T-helper 1 cell treated with Interleukin-12 subunit alpha and Interleukin-12 subunit beta and Interleukin-4 antibody, amounts not matched to agents 30 ng/mL and 1 ng/mL, for 36 hours (primary cell): Measurements from ENCODE around the gene PDZRN3. TPM values are rescaled to one million over a fixed set of nuclear protein-coding genes. Genes with fewer than 3 reads are reported as not detected.

Experiments
- intact Hi-C: fragments of 100-400 bp; cut with micrococcal nuclease; formaldehyde crosslinking; loops from one replicate; pipeline ENCODE4 v1.15.1; 2024
- total RNA-seq: library from RNA; stranded (reverse); gene quantifications from 2 replicates; pipeline ENCODE4 v1.2.3, GENCODE V29; 2022

PDZRN3 gene
- total RNA-seq, 1 donor from 2014 or later, result not detected

DNA sequence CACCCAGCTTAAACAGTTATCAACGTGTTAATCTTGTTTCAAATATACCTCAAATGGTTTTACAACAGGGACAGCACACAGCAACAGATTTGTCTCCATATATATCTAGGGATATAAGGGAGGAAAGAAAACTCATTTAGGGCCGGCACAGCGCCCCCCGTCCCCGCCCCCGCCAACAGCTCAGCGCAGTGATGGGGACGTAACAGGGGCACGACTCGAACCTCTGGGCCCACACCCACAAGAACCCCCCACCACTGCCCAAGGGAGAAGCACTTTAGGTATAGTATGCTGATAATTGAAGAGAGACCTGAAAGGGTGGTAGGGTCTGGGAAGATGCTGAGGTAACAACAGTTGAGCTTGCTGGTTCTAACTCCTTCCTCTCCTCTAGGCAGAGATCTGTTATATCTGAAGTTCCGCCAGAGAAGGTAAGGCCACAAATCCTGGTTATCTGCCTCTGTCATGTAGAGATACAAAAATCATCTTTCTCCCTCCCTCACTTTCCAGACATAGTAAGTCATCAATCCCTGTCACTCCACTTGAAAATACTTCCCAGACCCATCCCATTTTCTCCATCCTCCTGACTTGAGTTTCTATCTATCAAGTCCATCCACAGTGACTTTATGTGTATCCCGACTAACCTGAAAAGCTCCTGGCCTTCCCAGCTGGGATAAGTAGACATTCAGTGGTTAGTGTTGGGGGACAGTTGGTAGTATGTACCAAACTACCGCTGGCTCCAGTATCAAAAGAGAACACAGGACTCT lies 126.9 kb downstream of the PDZRN3 start:
- intact Hi-C loops, result no loop called here

GRCh38 chr3:73493543-73494308 lies 131.0 kb downstream of the PDZRN3 start:
- intact Hi-C loops, result no loop called here

GRCh38 chr3:73492186-73492585 lies 132.6 kb downstream of the PDZRN3 start:
- intact Hi-C loops, result no loop called here

- intact Hi-C loops, result no loop called here
Observed at GRCh38 chr3:73491287-73491662, 133.5 kb downstream of the PDZRN3 start.

DNA sequence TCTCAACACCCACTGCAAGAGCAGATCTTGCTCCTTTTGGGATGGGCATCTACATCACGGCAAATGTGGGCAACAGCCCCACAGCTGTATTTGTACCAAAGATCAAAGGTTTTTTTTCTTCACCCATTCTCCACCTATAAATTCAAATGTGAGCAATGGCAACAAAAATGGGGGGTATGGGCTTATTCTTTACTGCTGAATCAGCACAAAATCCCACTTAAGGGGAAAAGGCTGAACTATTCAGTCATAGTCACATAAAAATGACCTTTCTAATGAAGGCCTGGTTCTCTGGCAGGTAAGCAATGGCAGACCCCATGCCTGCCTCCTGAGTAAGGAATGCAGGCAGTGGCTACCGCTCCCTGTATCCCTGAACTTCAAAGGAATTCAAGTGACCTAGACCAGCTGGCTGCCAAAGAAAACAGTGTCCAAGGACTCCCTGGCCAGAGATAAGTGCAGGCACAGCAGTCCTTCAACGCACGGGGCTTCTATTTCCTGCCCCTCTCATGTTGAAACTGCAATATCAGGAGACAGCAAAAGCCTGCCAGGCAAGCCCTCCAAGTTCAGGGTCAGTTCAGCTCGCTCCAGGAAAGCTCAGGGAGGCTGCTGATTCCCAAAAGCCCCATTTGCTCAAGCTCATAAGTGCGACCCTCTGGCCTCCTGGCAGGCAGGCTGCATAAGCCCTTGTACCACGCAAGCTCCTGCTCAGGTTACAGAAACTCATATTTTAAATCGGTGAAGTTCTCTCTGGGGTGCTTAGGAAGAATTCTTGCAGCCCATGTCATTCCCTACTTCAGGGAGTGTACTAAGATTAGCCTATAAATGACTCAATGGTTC lies 134.1 kb downstream of the PDZRN3 start:
- intact Hi-C loops, result no loop called here

DNA sequence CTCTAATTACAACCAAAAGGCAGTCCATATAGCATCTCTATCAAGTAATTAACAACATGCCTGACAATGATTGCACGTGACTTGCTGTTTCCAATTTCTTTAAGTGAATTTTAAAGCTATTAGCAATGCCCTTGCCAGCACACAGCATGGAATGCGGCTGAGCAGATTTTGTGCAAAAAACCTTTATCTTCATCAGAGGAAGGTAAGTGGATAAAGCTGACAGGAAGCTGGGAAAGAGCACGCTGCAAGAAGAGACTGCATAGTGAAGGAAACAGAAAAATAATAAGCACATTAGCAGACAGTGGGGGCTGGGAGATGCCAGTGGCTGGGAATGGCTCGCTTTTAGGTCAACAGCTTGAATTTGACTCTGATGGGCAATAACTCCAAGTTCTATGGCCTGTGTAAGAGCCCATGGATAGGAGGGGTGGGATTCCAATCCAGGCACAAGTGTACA lies 138.8 kb downstream of the PDZRN3 start:
- intact Hi-C loops, result no loop called here

DNA sequence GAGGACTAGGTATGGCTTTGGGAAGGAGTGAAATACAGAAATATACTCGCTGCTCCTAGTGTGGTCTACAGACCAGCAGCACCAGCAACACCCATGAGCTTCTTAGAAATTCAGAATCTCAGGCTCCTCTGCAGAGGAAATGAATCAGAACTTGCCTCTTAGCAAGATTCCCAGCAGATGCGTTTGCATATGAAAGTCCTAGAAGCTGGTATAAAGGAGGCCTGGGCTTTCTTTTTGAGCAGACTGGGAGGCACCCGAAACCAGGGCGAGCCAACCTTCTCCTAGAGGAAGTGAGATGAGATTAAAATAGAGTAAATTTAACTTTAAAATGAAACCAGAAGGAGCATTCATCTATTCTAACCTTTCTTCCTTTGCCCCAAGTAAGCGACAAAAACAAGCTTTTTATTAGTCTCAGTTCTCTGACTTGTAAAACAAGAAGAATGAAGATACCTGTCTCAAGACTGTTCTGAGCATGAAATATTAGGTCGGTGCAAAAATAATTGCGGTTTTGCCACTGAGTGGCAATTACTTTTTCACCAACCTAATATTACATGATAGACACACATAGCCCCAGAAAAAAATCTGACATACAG lies 140.0 kb downstream of the PDZRN3 start:
- intact Hi-C loops, result no loop called here

DNA sequence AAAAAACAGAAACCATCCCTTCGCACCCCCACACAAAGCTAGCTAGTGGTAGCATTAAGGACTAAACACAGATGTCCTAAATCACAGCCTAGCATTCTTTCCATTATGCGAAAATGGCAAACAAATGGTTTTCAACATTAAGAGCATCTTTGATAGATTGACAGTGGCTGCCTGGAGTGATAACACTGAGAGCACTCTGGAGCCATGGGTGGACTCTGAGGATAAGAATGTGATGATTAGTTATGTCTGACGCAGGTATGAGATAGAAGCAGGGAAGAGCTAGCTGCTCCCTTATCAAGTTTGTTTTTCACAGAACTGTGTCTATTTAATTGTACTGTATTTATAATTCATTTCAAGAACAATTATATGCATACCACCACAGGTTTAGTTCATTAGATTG lies 142.9 kb downstream of the PDZRN3 start:
- intact Hi-C loops, result no loop called here

DNA sequence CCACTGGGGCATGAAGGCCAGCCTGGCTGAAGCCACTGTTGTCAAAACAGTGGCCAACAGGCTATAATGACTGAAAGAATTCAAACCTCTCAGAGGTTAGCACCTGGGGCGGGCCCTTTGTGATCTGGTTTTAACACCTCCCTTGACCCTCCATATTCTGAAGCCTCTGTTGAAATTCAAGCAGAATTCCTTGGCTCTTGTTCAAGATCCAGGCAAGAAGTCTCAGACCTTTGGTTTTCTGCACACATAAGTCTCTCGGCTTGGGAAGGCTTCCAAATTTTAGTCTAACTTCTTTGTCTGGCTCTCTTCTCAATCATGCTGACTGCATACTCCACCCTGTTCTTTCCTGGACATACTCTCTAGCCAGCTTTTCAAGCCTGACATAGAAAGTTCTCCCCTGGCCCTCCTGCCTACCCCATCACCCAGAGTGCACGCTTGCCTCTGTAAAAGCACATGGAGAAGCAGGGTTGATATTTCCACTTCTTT lies 144.5 kb downstream of the PDZRN3 start:
- intact Hi-C loops, result no loop called here

DNA sequence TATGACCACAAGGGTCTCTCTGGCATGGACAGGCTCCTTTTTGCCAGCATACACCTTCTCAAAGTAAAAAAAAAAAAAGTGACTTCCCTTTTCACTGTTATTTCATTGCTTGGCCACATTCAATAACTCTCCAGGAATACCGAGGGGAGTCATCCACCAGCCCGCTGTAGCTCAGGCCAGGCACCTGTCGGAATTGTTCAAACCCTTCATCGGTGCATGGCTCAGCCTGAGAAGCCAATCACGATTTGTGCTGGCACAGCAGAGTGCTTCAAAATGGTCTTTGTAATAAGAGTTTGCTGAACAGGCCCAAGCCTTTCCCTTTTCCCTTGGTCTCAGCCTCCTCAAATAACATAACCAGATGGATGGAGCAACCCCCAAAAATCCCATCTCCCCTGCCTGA lies 145.4 kb downstream of the PDZRN3 start:
- intact Hi-C loops, result no loop called here

DNA sequence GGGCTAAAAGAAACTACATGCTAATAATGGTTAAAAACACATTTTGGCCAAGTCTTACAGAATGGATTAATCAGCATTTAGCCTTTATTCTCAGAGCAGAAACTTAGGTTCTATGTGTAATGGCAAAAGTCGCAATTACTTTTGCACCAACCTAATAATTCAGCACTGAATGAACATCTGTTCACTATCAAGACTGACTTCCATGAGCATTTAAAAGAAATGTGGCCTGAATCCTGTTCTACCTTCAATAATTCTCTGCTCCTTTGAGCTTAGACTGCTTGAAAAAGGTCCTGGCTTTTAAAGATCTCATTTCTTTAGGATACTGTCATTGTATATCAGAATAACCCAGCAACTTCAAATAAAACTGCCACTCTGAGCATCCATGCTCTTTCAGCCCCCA lies 145.9 kb downstream of the PDZRN3 start:
- intact Hi-C loops, result no loop called here

DNA sequence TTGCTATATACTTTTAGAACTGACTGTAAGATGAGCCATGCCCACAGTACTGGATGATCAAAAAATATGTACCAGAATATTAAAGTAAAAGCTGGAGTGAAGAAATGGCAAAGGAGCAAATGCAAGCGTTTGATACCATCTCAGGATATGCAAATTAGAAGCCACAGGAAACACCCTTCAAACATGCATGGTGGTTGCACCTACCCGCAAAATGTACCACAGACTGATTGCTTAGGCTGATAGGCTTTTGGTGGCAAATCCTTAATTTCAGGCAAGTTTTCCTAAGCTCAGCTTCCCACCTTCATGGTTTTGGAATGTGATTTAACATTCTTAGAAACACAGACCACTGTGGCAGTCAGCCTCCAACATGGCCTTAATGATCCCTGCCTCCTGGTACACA lies 149.0 kb downstream of the PDZRN3 start:
- intact Hi-C loops, result no loop called here

- intact Hi-C loops, result no loop called here
Observed at GRCh38 chr3:73475175-73475574, 149.6 kb downstream of the PDZRN3 start.

GRCh38 chr3:73474619-73475018 lies 150.1 kb downstream of the PDZRN3 start:
- intact Hi-C loops, result no loop called here

GRCh38 chr3:73473898-73474416 lies 150.8 kb downstream of the PDZRN3 start:
- intact Hi-C loops, result no loop called here

DNA sequence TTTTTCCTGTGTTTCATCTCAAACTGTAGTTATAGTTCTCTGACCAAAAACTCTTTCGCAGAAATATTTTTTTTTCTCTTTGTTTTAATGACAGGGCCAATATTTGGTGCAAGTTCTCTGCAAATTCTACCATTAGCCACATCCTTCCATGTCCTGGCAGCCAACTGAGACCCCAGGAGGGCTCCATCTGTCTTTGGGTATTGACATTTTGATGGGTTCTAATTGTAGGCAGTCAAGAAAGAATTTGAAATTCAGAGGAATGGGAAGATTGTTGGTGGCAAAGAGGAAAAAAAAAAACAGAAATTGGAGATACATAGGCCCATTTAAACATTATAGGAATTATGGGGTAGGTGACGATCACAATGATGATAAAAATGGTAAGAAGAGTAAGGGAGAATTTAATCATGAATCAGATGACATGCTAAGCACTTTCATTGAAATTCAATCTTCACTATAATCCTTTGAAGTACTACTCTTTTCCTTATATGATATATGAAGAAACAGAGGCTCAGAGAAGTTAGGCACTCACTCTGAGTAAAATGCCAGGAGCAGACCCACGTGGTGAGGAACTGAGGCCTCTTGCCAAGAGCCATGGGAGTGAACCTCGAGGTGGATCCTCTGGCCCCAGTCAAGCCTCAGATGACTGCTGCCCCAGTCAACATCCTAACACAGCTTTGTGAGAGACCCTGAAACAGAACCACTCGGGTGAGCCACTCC lies 151.4 kb downstream of the PDZRN3 start:
- intact Hi-C loops, result no loop called here

DNA sequence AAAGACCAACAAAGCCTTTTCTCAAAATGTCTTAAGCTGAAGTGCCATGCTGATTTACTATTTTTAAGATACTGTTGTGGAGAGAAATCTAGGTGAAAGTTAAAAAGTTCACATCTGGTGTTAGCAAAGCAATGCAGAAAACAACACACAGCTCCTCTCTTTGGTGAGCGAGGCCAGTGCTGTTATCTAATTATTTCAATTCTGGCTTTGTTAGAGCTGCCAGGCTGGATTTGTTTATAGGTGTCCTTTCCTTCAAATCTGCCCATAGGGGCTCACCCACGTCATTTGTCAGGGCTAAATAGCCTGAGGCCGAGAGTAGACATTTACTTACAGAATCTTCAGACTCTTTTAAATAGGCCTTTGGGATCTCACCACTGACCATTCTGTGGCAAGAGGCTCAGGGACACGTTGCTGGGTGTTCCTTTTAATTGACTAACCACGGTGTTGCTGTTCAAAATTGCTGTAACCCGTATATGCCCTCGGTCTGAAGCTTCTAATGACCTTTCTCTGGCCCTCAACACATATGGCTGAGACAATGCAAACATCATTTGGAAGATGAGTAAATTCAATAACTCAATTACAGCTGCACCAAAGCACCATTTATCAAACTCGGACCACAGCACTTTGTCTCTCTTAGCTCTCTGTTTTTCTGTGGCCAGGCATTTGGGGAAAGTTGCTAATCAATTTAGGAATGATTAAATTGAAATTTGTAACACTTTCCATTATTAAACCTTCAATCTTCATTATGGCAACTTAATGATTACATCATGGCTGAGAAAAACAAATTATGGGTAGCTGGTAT lies 152.6 kb downstream of the PDZRN3 start:
- intact Hi-C loops, result no loop called here

DNA sequence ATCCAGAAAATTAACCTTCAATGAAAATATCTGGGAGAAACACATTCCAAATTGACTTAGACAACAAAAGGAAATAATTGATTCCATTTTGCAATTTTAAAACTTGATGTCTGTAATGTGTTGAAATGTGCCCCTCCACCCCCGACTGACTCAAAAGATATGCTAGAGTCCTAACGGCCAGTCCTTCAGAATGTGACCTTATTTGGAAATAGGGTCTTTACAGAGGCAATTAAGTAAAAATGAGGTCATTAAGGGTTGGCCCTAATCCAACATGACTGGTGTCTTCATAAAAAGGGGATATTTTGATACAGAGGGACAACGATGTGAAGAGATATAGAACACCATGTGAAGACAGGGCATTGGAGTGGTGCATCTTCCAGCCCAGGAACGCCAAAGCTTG lies 153.9 kb downstream of the PDZRN3 start:
- intact Hi-C loops, result no loop called here

GRCh38 chr3:73469331-73469730 lies 155.4 kb downstream of the PDZRN3 start:
- intact Hi-C loops, result no loop called here

- intact Hi-C loops, result no loop called here
Observed at GRCh38 chr3:73467211-73467610, 157.5 kb downstream of the PDZRN3 start.
